B cell (primary cell): Measurements from ENCODE around the gene SLC38A1. TPM values are rescaled to one million over a fixed set of nuclear protein-coding genes. Genes with fewer than 3 reads are reported as not detected.
A peak's percentile ranks its signal among the peaks of the same experiment; 100 is the strongest.

Experiments
- ATAC-seq: fragments of 200-7000 bp; cut with Tn5 transposase; one replicate; pipeline ENCODE4 v1.10.0; 2021; ENCODE audit warnings: low read depth, mild to moderate bottlenecking, moderate number of reproducible peaks, moderate library complexity
- CTCF ChIA-PET: fragments of 350-600 bp; sonication (Branson Sonifier 250); formaldehyde crosslinking; loops from one replicate; lab custom pipeline; 2021; ENCODE audit warnings: antibody characterized with exemption, inconsistent platforms; lab: Charles Lee
- POLR2A ChIA-PET: fragments of 350-600 bp; sonication (Branson Sonifier 250); formaldehyde crosslinking; loops from one replicate; lab custom pipeline; 2021; ENCODE audit warnings: antibody characterized with exemption; lab: Charles Lee
- DNase-seq: peaks from one replicate; pipeline ENCODE4 v3.0.0; 2013
- H2AFZ ChIP-seq: 2 replicates; pipeline ENCODE4 v1.6.1; 2012; ENCODE audit warnings: mild to moderate bottlenecking, low read depth, low read length; ENCODE audit not compliant: insufficient read depth, poor library complexity, severe bottlenecking
- H3K27ac ChIP-seq, 2 donors: 1 replicate in 1 of 2; 2 replicates in 1 of 2; pipeline ENCODE4 v1.5.1; 2012 to 2013; ENCODE audit warnings: low read length in 2 of 2, mild to moderate bottlenecking in 2 of 2, moderate library complexity in 1 of 2
- H3K27me3 ChIP-seq, 4 experiments: fragments of 200-600 bp in 1 of 4; sonication (generic) in 1 of 4; replicated peaks in 1 of 4; 1 replicate in 2 of 4; 2 replicates in 2 of 4; pipeline versions ENCODE4 v1.6.1 to v1.7.0; 2013 to 2016; ENCODE audit warnings: low read length in 3 of 4, mild to moderate bottlenecking in 2 of 4, mixed read lengths in 1 of 4, moderate library complexity in 1 of 4; ENCODE audit not compliant: insufficient read depth in 4 of 4, control insufficient read depth in 3 of 4; ENCODE audit errors: control extremely low read depth in 1 of 4
- H3K36me3 ChIP-seq, 2 experiments: replicated peaks in 1 of 2; 1 replicate in 1 of 2; 2 replicates in 1 of 2; pipeline versions ENCODE4 v1.6.1 to v1.7.1; 2013; ENCODE audit warnings: low read length in 1 of 2; ENCODE audit not compliant: insufficient read depth in 2 of 2, control insufficient read depth in 1 of 2; ENCODE audit errors: control extremely low read depth in 1 of 2, extremely low read depth in 1 of 2
- H3K4me1 ChIP-seq, 2 donors: fragments of 200-600 bp in 1 of 2; sonication (generic) in 1 of 2; 1 replicate in 1 of 2; 2 replicates in 1 of 2; pipeline versions ENCODE4 v1.5.1 to v1.6.1; 2013 to 2017; ENCODE audit warnings: low read length in 2 of 2; ENCODE audit not compliant: control insufficient read depth in 2 of 2, insufficient read depth in 2 of 2
- H3K4me2 ChIP-seq: replicated peaks from 2 replicates; pipeline ENCODE3; 2012; ENCODE audit warnings: mild to moderate bottlenecking, low read depth, low read length; ENCODE audit not compliant: poor library complexity, severe bottlenecking
- H3K4me3 ChIP-seq, 5 experiments: fragments of 200-600 bp in 1 of 5; sonication (generic) in 1 of 5; 1 replicate in 3 of 5; 2 replicates in 2 of 5; pipeline versions ENCODE4 v1.5.1 to v1.7.0; 2011 to 2016; ENCODE audit warnings: low read length in 4 of 5, mild to moderate bottlenecking in 4 of 5, low read depth in 2 of 5, control low read depth in 1 of 5, moderate library complexity in 1 of 5; ENCODE audit not compliant: insufficient read depth in 1 of 5; ENCODE audit errors: control extremely low read depth in 1 of 5, extremely low read depth in 1 of 5
- H3K79me2 ChIP-seq: fragments of 200-600 bp; sonication (generic); one replicate; pipeline ENCODE4 v1.6.0; 2016; ENCODE audit warnings: low read length; ENCODE audit not compliant: control insufficient read depth, insufficient read depth
- H3K9ac ChIP-seq: fragments of 200-600 bp; sonication (generic); 2 replicates; pipeline ENCODE4 v1.6.1; 2017; ENCODE audit warnings: mild to moderate bottlenecking, low read length, moderate library complexity
- H3K9me3 ChIP-seq, 3 donors: one replicate each; pipeline versions ENCODE4 v1.6.1 to v1.7.1; 2013; ENCODE audit warnings: low read length in 2 of 3; ENCODE audit not compliant: control insufficient read depth in 2 of 3, insufficient read depth in 1 of 3; ENCODE audit errors: control extremely low read depth in 1 of 3
- H4K20me1 ChIP-seq: 2 replicates; pipeline ENCODE4 v1.6.0; 2012; ENCODE audit warnings: mild to moderate bottlenecking, low read length; ENCODE audit not compliant: insufficient read depth, control insufficient read depth, poor library complexity, severe bottlenecking
- H3K27ac Mint-ChIP-seq: one replicate; pipeline ENCODE4 v1.8.0; 2021; ENCODE audit warnings: mixed read lengths
- H3K27me3 Mint-ChIP-seq: one replicate; pipeline ENCODE4 v1.8.0; 2021; ENCODE audit warnings: mixed read lengths
- H3K4me1 Mint-ChIP-seq: one replicate; pipeline ENCODE4 v1.8.0; 2021; ENCODE audit warnings: mixed read lengths
- H3K4me3 Mint-ChIP-seq: one replicate; pipeline ENCODE4 v1.8.0; 2021; ENCODE audit warnings: mixed read lengths
- H3K9me3 Mint-ChIP-seq: one replicate; pipeline ENCODE4 v1.8.0; 2022; ENCODE audit warnings: mixed read lengths; ENCODE audit not compliant: insufficient read depth
- CTCF ChIP-seq: fragments of 200-600 bp; IDR thresholded peaks from one replicate; pipeline ENCODE4 v1.8.0; 2022; ENCODE audit warnings: antibody characterized with exemption, mild to moderate bottlenecking
- EZH2 ChIP-seq: IDR thresholded peaks from 2 replicates; pipeline ENCODE4 v1.6.1; 2012; ENCODE audit warnings: borderline replicate concordance, low read depth, mild to moderate bottlenecking, moderate library complexity, low read length; ENCODE audit not compliant: insufficient read depth, poor library complexity, severe bottlenecking
- WGBS: methylation state at CpG from one replicate; pipeline ENCODE4 v1.1.5; 2013; ENCODE audit warnings: missing lambda C conversion rate; ENCODE audit not compliant: insufficient coverage; 5-methylcytosine and 5-hydroxymethylcytosine counted together
- intact Hi-C: fragments of 100-400 bp; cut with micrococcal nuclease; formaldehyde crosslinking; loops from one replicate; pipeline ENCODE4 v1.10.0; 2022
- polyA plus RNA-seq: library from polyadenylated mRNA; depleted of rRNA; stranded (reverse); fragments of >200 nt; gene quantifications from 2 replicates; pipeline ENCODE4 v1.2.3, GENCODE V29; 2012
- total RNA-seq, 2 donors: library from RNA; stranded (reverse); fragments of 120-200 nt in 1 of 2; gene quantifications; 1 replicate in 1 of 2; 2 replicates in 1 of 2; pipeline versions ENCODE4 v1.2.3 to v1.2.4, GENCODE V29; 2013 to 2022

Gene SLC38A1
- total and polyA plus RNA-seq, 2 donors (not counting 1 experiment from before 2014, with no cell fraction given), result 38.1 to 205 TPM

GRCh38 chr12:46207644-46208043 lies 61.2 kb downstream of the SLC38A1 start:
- intact Hi-C loops, result loop anchor here (1.0 to 5.0 kb wide), 4 partner anchors 13 to 96 kb away; partner anchors contain the start of gene SLC38A1
- Mint-ChIP-seq H3K4me1 (peaks cover 71% of the 10 kb centered on the region), H3K4me3 (peak overlapping the region; percentile 85), H3K27ac (peak overlapping the region; percentile 97), H3K9me3 (no peaks in the 10 kb centered on the region), H3K27me3 (no peaks in the 10 kb centered on the region)
- Histone ChIP-seq H3K79me2 (peaks cover 90% of the 10 kb centered on the region), H4K20me1 (no peaks in the 10 kb centered on the region), H3K4me1 (peaks cover 53 to 64% of the 10 kb centered on the region in 2 donors), H3K36me3 (peaks cover 3 to 72% of the 10 kb centered on the region in 2 experiments), H3K4me3 (peak overlapping the region in 2 of 5 experiments; percentile 8 to 43), H3K4me2 (peak overlapping the region; percentile 63), H3K9me3 (no peaks in the 10 kb centered on the region), H3K27ac (peak overlapping the region; percentile 84 to 96), H3K27me3 (no peaks in the 10 kb centered on the region), H2AFZ (no peak overlapping the region), H3K9ac (peak overlapping the region; percentile 55)
- POLR2A ChIA-PET, result interaction anchor here (1.1 to 3.4 kb wide), 2 partner anchors 62 to 164 kb away, joined by 3 to 14 read pairs; partner anchors contain the start of gene SLC38A1
- CTCF ChIA-PET, result interaction anchor here (1.1 to 5.6 kb wide), 4 partner anchors 10 to 94 kb away, joined by 5 to 47 read pairs (median 6); partner anchors contain the start of gene SLC38A1
- ATAC-seq, result peak; percentile 59
- peak; percentile 74 for DNase-seq
- TF ChIP-seq EZH2 (no peak), CTCF (no peak)

GRCh38 chr12:46206471-46206870 lies 62.4 kb downstream of the SLC38A1 start:
- H3K27me3 ChIP-seq, result no peaks in the 10 kb centered on the region
- H3K9me3 Mint-ChIP-seq, result no peaks in the 10 kb centered on the region
- POLR2A ChIA-PET, result no interaction called here
- no peak for DNase-seq
- no peak for TF ChIP-seq EZH2
- no peak for TF ChIP-seq CTCF
- peaks cover 60% of the 10 kb centered on the region for H3K4me1 Mint-ChIP-seq
- H3K27ac Mint-ChIP-seq, result peak overlapping the region; percentile 59
- CTCF ChIA-PET, result interaction anchor here (0.9 to 5.6 kb wide), 7 partner anchors 11 to 134 kb away, joined by 3 to 47 read pairs (median 5); no protein-coding TSS in a partner anchor
- no peak overlapping the region for H3K4me3 ChIP-seq
- no peaks in the 10 kb centered on the region for H3K9me3 ChIP-seq
- no peak for ATAC-seq
- H3K9ac ChIP-seq, result no peak overlapping the region
- intact Hi-C loops, result loop anchor here (2.0 to 5.0 kb wide), 3 partner anchors 14 to 62 kb away; partner anchors contain the start of gene SLC38A1
- H3K27ac ChIP-seq, result peak overlapping the region; percentile 84 to 96
- H2AFZ ChIP-seq, result no peak overlapping the region
- H3K36me3 ChIP-seq, result peaks cover 4 to 72% of the 10 kb centered on the region in 2 experiments
- no peaks in the 10 kb centered on the region for H3K27me3 Mint-ChIP-seq
- no peaks in the 10 kb centered on the region for H4K20me1 ChIP-seq
- H3K4me2 ChIP-seq, result peak overlapping the region; percentile 63
- no CpG with 5 or more reads among the region's 3 CpGs for WGBS
- peaks cover 82% of the 10 kb centered on the region for H3K79me2 ChIP-seq
- H3K4me3 Mint-ChIP-seq, result peak overlapping the region; percentile 32
- peaks cover 44 to 53% of the 10 kb centered on the region in 2 donors for H3K4me1 ChIP-seq
